Smooth muscle cell (in vitro differentiated cells): Measurements from ENCODE around the gene EPC2. TPM values are rescaled to one million over a fixed set of nuclear protein-coding genes. Genes with fewer than 3 reads are reported as not detected.

Experiments
- DNase-seq: peaks from one replicate; lab custom pipeline; 2025; ENCODE audit not compliant: unreplicated experiment; lab: John Stamatoyannopoulos, UW
- H2AFZ ChIP-seq: fragments of 200-600 bp; sonication (generic); 2 replicates; pipeline ENCODE4 v1.6.0; 2016; ENCODE audit warnings: antibody characterized with exemption, low read depth, mild to moderate bottlenecking
- H3F3A ChIP-seq: fragments of 200-600 bp; sonication (generic); 2 replicates; pipeline ENCODE4 v1.6.0; 2017; ENCODE audit warnings: antibody characterized with exemption, low read depth
- H3K27ac ChIP-seq: fragments of 200-600 bp; sonication (generic); 2 replicates; pipeline ENCODE4 v1.5.1; 2016; ENCODE audit warnings: low read depth, mild to moderate bottlenecking
- H3K27me3 ChIP-seq: fragments of 200-600 bp; sonication (generic); 2 replicates; pipeline ENCODE4 v1.6.1; 2016; ENCODE audit warnings: low read depth, mild to moderate bottlenecking
- H3K36me3 ChIP-seq: fragments of 200-600 bp; sonication (generic); 2 replicates; pipeline ENCODE4 v1.5.1; 2016; ENCODE audit warnings: low read depth
- H3K4me1 ChIP-seq: fragments of 200-600 bp; sonication (generic); 2 replicates; pipeline ENCODE4 v1.5.1; 2016; ENCODE audit warnings: low read depth
- H3K4me2 ChIP-seq: fragments of 200-600 bp; sonication (generic); 2 replicates; pipeline ENCODE4 v1.6.0; 2016; ENCODE audit warnings: mild to moderate bottlenecking
- H3K4me3 ChIP-seq: fragments of 200-600 bp; sonication (generic); 2 replicates; pipeline ENCODE4 v1.5.1; 2016; ENCODE audit warnings: mild to moderate bottlenecking
- H3K79me2 ChIP-seq: fragments of 200-600 bp; sonication (generic); 2 replicates; pipeline ENCODE4 v1.6.0; 2016; ENCODE audit warnings: low read depth, mild to moderate bottlenecking
- H3K9ac ChIP-seq: fragments of 200-600 bp; sonication (generic); 2 replicates; pipeline ENCODE4 v1.6.0; 2016; ENCODE audit warnings: low read depth
- H3K9me3 ChIP-seq: fragments of 200-600 bp; sonication (generic); replicated peaks from 2 replicates; pipeline ENCODE4 v1.5.1; 2016; ENCODE audit warnings: low read depth
- H4K20me1 ChIP-seq: fragments of 200-600 bp; sonication (generic); 2 replicates; pipeline ENCODE4 v1.6.0; 2016; ENCODE audit warnings: low read depth
- WGBS: methylation state at CpG from one replicate; pipeline ENCODE4 v1.1.7; 2016; ENCODE audit warnings: low lambda C conversion rate; 5-methylcytosine and 5-hydroxymethylcytosine counted together
- polyA plus RNA-seq: library from polyadenylated mRNA; unstranded; fragments of >200 nt; fragmentation: Nextera tagmentation; extraction: Ambion mirVana; gene quantifications from 2 replicates; pipeline ENCODE4 v1.2.1, GENCODE V29; 2016
- total RNA-seq: library from RNA; depleted of rRNA; stranded (reverse); fragments of >200 nt; gene quantifications from 2 replicates; pipeline ENCODE4 v1.2.3, GENCODE V29; 2014
- TF ChIP-seq, protein P1 (sequence below): fragments of 200-600 bp; sonication (generic); IDR thresholded peaks from 2 replicates; pipeline ENCODE4 v1.5.1; 2017; ENCODE audit warnings: borderline replicate concordance, mild to moderate bottlenecking, antibody characterized with exemption; ENCODE audit not compliant: insufficient read depth, poor library complexity, severe bottlenecking

Gene EPC2
- total and polyA plus RNA-seq, 2 experiments from 2014 or later = 2.7 to 26.7 TPM

DNA sequence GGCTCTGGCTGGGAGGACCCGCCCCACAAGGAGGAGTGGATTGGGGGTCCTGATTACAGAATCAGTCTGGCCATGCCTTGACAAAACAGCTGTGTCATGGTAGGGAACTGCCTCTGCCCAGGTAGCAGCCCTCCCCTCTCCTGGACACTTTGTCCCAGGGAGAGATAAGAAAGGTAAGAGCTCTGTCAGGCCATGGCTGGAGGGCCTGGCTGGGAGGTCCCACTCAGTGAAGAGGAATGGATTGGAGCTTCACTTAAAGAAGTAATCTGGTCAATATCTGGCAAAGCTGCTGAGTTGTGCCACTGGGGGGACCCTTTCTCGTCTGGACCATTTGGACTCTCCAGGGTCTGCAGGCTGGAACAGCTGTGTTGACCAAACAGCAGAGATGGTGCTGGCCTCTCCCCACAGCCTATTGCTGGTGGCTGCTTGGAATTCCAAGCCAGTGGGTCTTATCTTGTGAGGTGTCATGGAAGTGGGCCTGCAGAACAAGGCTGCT, 75.4 kb downstream of the EPC2 start:
- WGBS = 56% methylated on average over 2 of the region's 2 CpGs
- no peak for DNase-seq
- Histone ChIP-seq H3K9ac (no peak overlapping the region), H3K27me3 (no peaks in the 10 kb centered on the region), H2AFZ (no peak overlapping the region), H3K36me3 (no peaks in the 10 kb centered on the region), H3K27ac (no peak overlapping the region), H4K20me1 (peaks cover 95% of the 10 kb centered on the region), H3K9me3 (no peaks in the 10 kb centered on the region), H3K4me2 (no peak overlapping the region), H3K4me1 (peaks cover 8% of the 10 kb centered on the region), H3F3A (no peaks in the 10 kb centered on the region), H3K79me2 (peaks cover 94% of the 10 kb centered on the region), H3K4me3 (no peak overlapping the region)
- TF ChIP-seq, protein P1, sequence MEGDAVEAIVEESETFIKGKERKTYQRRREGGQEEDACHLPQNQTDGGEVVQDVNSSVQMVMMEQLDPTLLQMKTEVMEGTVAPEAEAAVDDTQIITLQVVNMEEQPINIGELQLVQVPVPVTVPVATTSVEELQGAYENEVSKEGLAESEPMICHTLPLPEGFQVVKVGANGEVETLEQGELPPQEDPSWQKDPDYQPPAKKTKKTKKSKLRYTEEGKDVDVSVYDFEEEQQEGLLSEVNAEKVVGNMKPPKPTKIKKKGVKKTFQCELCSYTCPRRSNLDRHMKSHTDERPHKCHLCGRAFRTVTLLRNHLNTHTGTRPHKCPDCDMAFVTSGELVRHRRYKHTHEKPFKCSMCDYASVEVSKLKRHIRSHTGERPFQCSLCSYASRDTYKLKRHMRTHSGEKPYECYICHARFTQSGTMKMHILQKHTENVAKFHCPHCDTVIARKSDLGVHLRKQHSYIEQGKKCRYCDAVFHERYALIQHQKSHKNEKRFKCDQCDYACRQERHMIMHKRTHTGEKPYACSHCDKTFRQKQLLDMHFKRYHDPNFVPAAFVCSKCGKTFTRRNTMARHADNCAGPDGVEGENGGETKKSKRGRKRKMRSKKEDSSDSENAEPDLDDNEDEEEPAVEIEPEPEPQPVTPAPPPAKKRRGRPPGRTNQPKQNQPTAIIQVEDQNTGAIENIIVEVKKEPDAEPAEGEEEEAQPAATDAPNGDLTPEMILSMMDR = no peak

GRCh38 chr2:148720501-148721001, 76.0 kb downstream of the EPC2 start:
- TF ChIP-seq, protein P1 = no peak
- Histone ChIP-seq H4K20me1 (peaks cover 95% of the 10 kb centered on the region), H2AFZ (no peak overlapping the region), H3K4me1 (peaks cover 8% of the 10 kb centered on the region), H3F3A (no peaks in the 10 kb centered on the region), H3K27me3 (no peaks in the 10 kb centered on the region), H3K4me3 (no peak overlapping the region), H3K4me2 (no peak overlapping the region), H3K9me3 (no peaks in the 10 kb centered on the region), H3K27ac (no peak overlapping the region), H3K79me2 (peaks cover 94% of the 10 kb centered on the region), H3K9ac (no peak overlapping the region), H3K36me3 (no peaks in the 10 kb centered on the region)
- WGBS = 88% methylated on average over 20 of the region's 20 CpGs
- no peak for DNase-seq

DNA sequence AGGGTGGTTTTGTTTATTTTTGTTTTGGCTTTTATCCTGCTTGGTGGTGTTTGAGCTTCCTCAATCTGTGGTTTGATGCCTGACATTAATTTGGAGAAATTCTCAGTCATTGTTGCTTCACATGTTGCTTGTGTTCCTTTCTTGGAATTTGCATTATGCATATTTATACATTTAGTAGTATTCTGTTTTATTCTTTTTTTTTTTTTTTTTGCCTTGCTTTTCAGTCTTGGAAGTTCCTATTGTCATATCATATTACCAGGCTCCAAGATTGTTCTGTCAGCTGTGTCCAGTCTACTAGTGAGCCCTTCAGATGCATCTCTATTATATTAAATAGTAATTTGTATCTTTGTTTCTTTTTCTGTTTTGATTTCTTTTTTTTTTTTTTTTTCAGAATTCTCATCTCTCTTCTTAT, 77.0 kb downstream of the EPC2 start:
- Histone ChIP-seq H3K4me1 (peaks cover 8% of the 10 kb centered on the region), H3F3A (no peaks in the 10 kb centered on the region), H2AFZ (no peak overlapping the region), H3K9ac (no peak overlapping the region), H3K9me3 (no peaks in the 10 kb centered on the region), H3K79me2 (peaks cover 95% of the 10 kb centered on the region), H4K20me1 (peaks cover 100% of the 10 kb centered on the region), H3K4me2 (no peak overlapping the region), H3K4me3 (no peak overlapping the region), H3K36me3 (no peaks in the 10 kb centered on the region), H3K27me3 (no peaks in the 10 kb centered on the region), H3K27ac (no peak overlapping the region)
- TF ChIP-seq, protein P1 = no peak
- no peak for DNase-seq
